ENCODE data around the gene SELPLG.

DNA sequence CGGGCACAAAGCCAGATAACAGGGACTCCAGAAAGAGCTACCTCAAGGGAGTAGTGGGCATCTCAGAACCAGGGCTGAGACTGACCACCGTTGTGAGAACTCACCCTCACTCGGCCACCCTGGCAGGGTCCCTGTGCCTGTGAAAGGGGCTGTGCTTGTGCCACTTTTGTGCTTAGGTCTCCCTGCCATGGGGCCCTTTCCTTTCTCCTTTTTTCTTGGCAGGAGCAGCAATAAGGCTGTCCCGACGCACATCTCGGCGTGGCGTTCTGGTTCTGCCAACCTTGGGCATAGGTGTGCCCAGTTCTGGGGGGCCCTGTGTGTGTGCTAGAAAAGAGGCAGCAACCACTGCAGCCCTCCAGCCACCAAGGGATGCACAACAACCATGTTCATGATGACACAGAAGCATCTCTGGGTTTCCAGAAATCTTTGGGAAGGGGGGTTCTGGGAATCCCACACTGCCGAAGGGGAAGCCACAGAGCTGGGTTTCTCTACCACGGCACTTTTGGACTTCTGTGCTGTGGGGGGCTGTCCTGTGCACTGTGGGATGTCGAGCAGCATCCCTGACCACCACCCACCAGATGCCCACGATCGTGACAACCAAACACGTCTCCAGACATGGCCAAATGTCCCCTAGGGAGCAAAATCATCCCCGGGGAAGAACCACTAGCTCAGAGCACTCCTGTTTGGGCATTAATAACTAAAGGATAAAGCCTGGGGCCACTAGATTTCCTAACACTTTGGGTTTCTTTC is 22.7 kb downstream of the SELPLG start:
- no peak for TF ChIP-seq CTCF (IDR thresholded peaks at IDR 0.05)
- TF ChIP-seq EP300 (IDR thresholded peaks at IDR 0.05), result no peak
- TF ChIP-seq POLR2A (IDR thresholded peaks at IDR 0.05; ENCODE audit: low read depth), result no peak
